MG63 (cell line): ENCODE data around the gene DYNLT1. TPM values are rescaled to one million over a fixed set of nuclear protein-coding genes. Genes with fewer than 3 reads are reported as not detected.
A peak's percentile ranks its signal among the peaks of the same experiment; 100 is the strongest.
"Not testable (repeated sequence)": the region's sequence is repeated elsewhere in the genome, so short reads cannot be mapped to it uniquely, and the experiment has no call there.

Experiments
- DNase-seq: peaks from one replicate; pipeline ENCODE4 v3.0.0-alpha.2; 2020
- H3K27me3 ChIP-seq: fragments of 250-450 bp; sonication (Bioruptor Pico); 2 replicates; pipeline ENCODE4 v1.5.1; 2020; ENCODE audit warnings: mild to moderate bottlenecking, moderate library complexity
- H3K36me3 ChIP-seq: fragments of 250-450 bp; sonication (Bioruptor Pico); 2 replicates; pipeline ENCODE4 v1.5.1; 2020; ENCODE audit warnings: mild to moderate bottlenecking, moderate library complexity
- H3K4me3 ChIP-seq: fragments of 250-450 bp; sonication (Bioruptor Pico); 2 replicates; pipeline ENCODE4 v1.5.1; 2020; ENCODE audit warnings: mild to moderate bottlenecking, moderate library complexity
- H3K9me3 ChIP-seq: fragments of 250-450 bp; sonication (Bioruptor Pico); 2 replicates; pipeline ENCODE4 v1.5.1; 2020; ENCODE audit warnings: mild to moderate bottlenecking, moderate library complexity
- total RNA-seq: library from RNA; depleted of rRNA; stranded (reverse); fragments of >200 nt; shearing (Covaris generic); gene quantifications from 2 replicates; pipeline ENCODE4 v1.2.3, GENCODE V29; 2014; ENCODE audit warnings: low replicate concordance

DYNLT1 gene
- total RNA-seq, 1 experiment from 2014 or later: 133 TPM

GRCh38 chr6:158651981-158652737 lies 7.6 kb upstream of the DYNLT1 start:
- H3K36me3 ChIP-seq, H3K27me3 ChIP-seq, H3K9me3 ChIP-seq, H3K4me3 ChIP-seq, DNase-seq: not testable (repeated sequence)

DNA sequence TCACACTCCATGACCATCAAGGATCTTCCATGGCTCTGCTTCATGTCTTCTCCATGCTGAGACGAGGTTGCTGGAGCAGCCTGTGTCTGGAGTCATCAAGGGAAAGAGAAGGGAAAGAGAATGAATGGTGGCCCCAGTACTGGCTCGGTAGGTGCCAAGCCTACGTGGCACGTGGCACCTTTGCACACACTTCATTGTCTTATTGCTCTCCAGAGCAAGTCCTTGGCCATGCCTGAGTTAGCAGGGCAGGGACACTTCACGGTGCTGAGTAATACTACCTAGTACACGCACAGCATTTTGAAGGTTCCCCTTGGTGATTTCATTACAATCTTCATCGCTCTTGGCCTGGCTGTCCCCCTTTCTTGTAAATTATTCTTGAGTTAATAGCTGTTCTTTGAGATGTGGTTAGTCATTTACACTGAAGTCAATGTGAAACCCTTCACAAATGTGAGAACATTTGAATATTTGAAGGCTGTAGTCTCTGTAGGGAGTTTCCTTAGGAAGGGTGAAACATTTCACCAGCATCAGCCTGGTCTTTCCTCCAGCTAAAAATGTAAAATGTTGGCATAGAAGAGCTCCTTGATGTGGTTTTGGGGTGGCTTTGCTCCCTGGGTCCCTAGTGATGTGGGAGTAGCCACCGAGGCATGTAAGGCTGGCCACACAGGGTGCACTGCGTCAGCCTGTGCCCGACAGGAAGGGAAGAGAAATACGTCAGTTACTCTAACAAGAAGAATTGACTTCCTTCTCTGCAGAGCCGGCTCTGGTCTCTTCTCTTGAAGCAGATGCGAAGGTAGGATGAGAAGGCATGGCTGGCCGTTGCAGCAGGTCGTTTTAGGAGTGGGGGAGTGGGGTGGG lies 5.0 kb upstream of the DYNLT1 start, which contains the start of gene SYTL3:
Gene SYTL3, plus strand, starts transcription at position 766 of the 855 bp plus-strand sequence. CDS start 13,215 bp downstream, outside the sequence.
- Histone ChIP-seq H3K27me3 (no peaks in the 10 kb centered on the region), H3K36me3 (peaks cover 4% of the 10 kb centered on the region; the same call in 1 of the 2 replicates), H3K9me3 (no peaks in the 10 kb centered on the region), H3K4me3 (peak within 1 kb of the TSS; percentile 12)
- peak; percentile 77 for DNase-seq

DNA sequence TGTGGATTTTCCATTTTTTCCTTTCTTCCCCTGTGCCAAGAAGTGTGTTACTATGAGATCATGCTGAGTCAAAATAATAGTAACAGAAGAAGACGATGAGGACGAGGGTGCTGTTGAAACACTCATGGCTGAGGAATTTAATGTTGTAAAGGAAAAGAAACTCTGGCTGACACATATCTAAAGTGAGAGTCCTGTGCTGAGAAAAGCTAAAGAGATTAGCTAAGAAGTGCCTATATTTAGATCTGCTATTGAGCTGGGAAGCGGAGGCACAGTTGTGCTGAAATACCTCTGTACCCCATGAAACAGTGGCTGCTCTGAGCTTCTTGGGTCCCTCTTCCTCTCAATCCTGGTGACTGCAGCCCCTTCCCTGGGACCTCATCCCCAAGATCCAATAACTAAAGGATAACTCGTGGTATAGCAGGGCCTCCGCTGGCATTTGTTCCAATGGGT lies 4.2 kb upstream of the DYNLT1 start:
- DNase-seq: peak; percentile 21
- peaks cover 1% of the 10 kb centered on the region; the same call in 1 of the 2 replicates for H3K36me3 ChIP-seq
- no peaks in the 10 kb centered on the region for H3K27me3 ChIP-seq
- no peaks in the 10 kb centered on the region for H3K9me3 ChIP-seq
- H3K4me3 ChIP-seq: no peak overlapping the region

GRCh38 chr6:158647501-158647900 lies 3.0 kb upstream of the DYNLT1 start:
- H3K36me3 ChIP-seq: peaks cover 3% of the 10 kb centered on the region; the same call in 1 of the 2 replicates
- H3K4me3 ChIP-seq: no peak overlapping the region
- no peaks in the 10 kb centered on the region for H3K27me3 ChIP-seq
- no peak for DNase-seq
- no peaks in the 10 kb centered on the region for H3K9me3 ChIP-seq

DNA sequence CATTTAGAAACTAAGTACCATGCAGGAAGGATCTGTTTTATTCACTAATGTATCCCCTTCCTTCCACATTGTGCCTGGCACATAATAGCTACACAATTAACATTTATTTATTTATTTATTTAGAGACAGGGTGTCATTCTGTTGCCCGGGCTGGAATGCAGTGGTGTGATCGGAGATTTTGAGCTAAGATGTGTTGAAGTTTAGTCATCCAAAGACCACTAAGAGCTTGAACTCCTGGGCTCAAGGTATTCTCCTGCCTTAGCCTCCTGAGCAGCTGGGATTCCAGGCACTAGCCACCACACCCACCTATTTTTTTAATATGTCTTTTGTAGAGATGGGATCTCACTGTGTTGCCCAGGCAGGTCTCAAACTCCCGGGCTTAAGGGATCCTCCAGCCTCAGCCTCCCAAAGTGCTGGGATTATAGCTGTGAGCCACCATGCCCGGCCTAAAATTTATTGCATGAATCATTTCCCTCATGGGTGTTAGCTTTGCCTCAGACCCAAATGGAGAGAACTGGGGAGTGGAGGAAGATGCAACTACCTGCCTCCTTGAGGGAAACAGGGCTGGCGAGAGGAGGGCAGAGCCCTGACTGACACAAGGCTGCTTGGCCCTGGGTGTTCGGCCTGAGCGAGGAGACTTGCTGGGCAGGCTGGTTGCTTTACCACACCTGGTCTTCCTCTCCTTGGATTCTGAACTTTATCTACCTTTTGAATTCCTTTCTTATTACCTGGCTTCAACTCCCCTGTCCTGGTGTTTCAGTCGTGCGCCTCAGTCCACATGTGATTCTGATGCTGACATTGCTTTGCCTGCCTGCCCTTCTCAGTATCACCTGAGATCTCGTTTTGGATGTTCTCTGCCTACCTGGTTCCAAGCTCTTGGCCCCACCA lies 1.7 kb upstream of the DYNLT1 start:
- no peak overlapping the region for H3K4me3 ChIP-seq
- H3K36me3 ChIP-seq: peaks cover 10% of the 10 kb centered on the region
- no peaks in the 10 kb centered on the region for H3K9me3 ChIP-seq
- H3K27me3 ChIP-seq: no peaks in the 10 kb centered on the region
- peak; percentile 16 for DNase-seq

GRCh38 chr6:158645064-158646022 lies 800 bp upstream of the DYNLT1 start:
- no peak for DNase-seq
- H3K4me3 ChIP-seq: peak overlapping the region; percentile 85
- H3K36me3 ChIP-seq: peaks cover 20% of the 10 kb centered on the region
- H3K27me3 ChIP-seq: no peaks in the 10 kb centered on the region
- H3K9me3 ChIP-seq: no peaks in the 10 kb centered on the region

- no peaks in the 10 kb centered on the region for H3K9me3 ChIP-seq
- H3K27me3 ChIP-seq: no peaks in the 10 kb centered on the region
- H3K36me3 ChIP-seq: peaks cover 33% of the 10 kb centered on the region
- DNase-seq: no peak
- H3K4me3 ChIP-seq: peak overlapping the region; percentile 85
Observed at GRCh38 chr6:158643836-158644230, 710 bp downstream of the DYNLT1 start.

DNA sequence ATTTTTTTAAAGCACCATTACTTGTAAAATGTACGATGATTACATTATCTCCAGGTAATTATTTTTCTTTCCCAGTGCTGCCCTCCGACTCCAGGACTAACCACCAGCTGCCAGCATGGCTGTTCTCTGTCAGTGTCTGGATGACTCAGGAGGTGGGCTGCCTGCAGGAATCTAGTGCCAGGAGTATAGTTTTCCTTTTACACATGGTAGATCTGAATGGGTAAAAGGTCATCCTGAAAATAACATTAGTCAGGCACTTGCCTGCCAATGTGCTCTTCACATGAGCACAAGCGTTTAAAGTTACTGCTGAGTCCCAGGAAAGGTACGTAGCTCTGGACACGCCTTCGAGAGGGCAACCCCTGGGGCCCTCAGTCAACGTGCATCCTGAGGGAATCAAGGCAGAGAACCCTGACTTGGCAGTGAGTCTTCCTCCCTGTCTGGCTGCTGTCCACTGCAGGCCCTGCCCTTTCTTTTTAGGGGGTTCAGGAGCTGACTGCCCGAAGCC lies 2.4 kb downstream of the DYNLT1 start:
- Histone ChIP-seq H3K9me3 (no peaks in the 10 kb centered on the region), H3K27me3 (no peaks in the 10 kb centered on the region), H3K36me3 (peaks cover 42% of the 10 kb centered on the region), H3K4me3 (peak overlapping the region; percentile 85)
- DNase-seq: peak; percentile 96

- Histone ChIP-seq H3K4me3 (no peak overlapping the region), H3K36me3 (peaks cover 56% of the 10 kb centered on the region), H3K27me3 (no peaks in the 10 kb centered on the region), H3K9me3 (no peaks in the 10 kb centered on the region)
- no peak for DNase-seq
Observed at GRCh38 chr6:158640519-158640918, 4.0 kb downstream of the DYNLT1 start.

DNA sequence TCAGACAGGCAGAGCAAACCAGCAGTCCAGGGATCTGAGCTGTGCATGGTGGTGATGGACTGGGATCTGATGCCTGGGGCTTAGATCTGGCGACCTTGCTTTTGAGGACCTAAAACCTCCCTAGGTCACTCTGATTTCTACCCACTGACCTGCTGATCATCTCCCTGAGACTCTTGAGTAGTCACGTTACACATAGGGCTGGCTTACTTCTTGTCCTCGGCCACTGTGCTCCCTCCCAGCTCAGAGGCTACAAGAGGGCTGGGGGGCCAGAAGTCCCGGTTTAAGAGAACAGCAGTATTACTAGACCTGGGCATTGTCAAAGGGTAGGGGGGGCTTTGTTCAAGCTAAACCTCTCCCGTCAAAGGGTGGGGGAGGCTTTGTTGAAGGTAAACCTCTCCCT lies 5.5 kb downstream of the DYNLT1 start:
- H3K27me3 ChIP-seq: no peaks in the 10 kb centered on the region
- no peak overlapping the region for H3K4me3 ChIP-seq
- no peaks in the 10 kb centered on the region for H3K9me3 ChIP-seq
- DNase-seq: no peak
- H3K36me3 ChIP-seq: peaks cover 70% of the 10 kb centered on the region

DNA sequence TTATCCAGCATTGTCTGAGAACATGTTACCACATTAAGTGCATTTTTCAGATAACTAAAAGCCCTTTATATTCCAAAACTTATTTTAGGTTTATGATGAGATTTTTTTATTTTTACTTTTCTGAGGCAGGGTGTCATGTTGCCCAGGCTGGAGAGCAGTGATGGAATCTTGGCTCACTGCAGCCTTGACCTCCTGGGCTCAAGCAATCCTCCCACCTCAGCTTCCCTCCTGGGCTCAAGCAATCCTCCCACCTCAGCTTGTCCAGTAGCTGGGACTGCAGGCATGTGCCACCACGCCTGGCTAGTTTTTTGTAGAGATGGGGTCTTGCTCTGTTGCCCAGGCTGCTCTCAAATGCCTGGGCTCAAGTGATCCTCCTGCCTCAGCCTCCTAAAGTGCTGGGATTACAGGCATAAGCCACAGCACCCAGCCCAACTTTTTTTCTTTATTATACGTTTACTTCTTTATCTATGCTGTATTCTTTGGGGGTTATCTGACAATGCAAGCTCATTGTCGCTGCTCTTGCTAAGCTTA lies 6.2 kb downstream of the DYNLT1 start:
- Histone ChIP-seq H3K9me3 (no peaks in the 10 kb centered on the region), H3K27me3 (no peaks in the 10 kb centered on the region), H3K4me3 (no peak overlapping the region), H3K36me3 (peaks cover 70% of the 10 kb centered on the region)
- DNase-seq: no peak

- Histone ChIP-seq H3K4me3 (no peak overlapping the region), H3K36me3 (peaks cover 84% of the 10 kb centered on the region), H3K9me3 (no peaks in the 10 kb centered on the region), H3K27me3 (no peaks in the 10 kb centered on the region)
- no peak for DNase-seq
Observed at GRCh38 chr6:158636778-158637177, 7.8 kb downstream of the DYNLT1 start.

GRCh38 chr6:158635427-158636073 lies 9.0 kb downstream of the DYNLT1 start:
- Histone ChIP-seq H3K36me3 (peaks cover 83% of the 10 kb centered on the region), H3K27me3 (no peaks in the 10 kb centered on the region), H3K4me3 (no peak overlapping the region), H3K9me3 (no peaks in the 10 kb centered on the region)
- DNase-seq: no peak

DNA sequence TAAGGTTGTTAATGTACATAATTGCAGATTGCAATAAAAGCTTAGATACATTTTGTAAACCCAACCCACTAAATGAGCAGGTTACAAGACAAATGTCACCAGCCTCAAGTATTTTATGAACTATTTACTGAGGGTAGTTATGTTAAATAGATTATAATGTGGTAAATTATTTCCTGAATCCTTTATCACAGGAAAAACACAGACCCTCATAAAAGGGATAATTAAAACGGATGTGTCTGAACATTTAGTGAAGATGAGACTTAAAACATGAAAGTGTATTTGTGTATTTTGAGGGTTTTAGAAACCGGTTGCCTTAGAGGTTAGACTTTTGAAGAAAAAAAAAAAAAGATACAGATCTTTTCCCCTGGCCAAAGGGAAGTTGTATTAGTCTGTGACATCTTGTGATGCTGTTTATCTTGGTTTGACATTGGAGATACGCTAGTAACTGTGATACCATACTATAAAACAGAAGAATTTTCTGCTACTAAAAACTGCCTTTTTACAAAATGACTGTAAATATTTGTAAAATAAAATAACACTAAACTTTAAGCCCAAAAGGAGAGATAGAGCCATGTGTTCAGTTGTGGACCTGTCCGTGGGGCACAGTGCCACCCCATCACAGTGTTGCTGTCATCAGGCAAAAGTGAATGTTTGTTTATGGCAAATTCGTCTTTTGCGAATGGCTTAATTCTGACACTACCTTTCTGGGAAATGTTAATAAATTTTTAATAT lies 9.7 kb downstream of the DYNLT1 start:
- H3K36me3 ChIP-seq: peaks cover 82% of the 10 kb centered on the region
- no peak overlapping the region for H3K4me3 ChIP-seq
- H3K27me3 ChIP-seq: no peaks in the 10 kb centered on the region
- no peaks in the 10 kb centered on the region for H3K9me3 ChIP-seq
- no peak for DNase-seq
